Activated naive CD4-positive, alpha-beta T cell treated with anti-CD3 and anti-CD28 coated beads, Interleukin-2, amount 50 U/mL, for 72 hours (primary cell): ENCODE measurements around the gene TREML4. TPM values are rescaled to one million over a fixed set of nuclear protein-coding genes. Genes with fewer than 3 reads are reported as not detected.

Experiments used
- ATAC-seq, 2 donors: fragments of 150-1000 bp; cut with Tn5 transposase; 2 replicates each; pipeline ENCODE4 v1.10.0; 2021; ENCODE audit warnings: mild to moderate bottlenecking in 2 of 2, moderate library complexity in 2 of 2
- DNase-seq, 2 donors: peaks; one replicate each; pipeline ENCODE4 v3.0.0; 2021 to 2022; ENCODE audit warnings: low spot score in 2 of 2
- H3K27ac Mint-ChIP-seq, 2 donors: one replicate each; pipeline ENCODE4 v1.8.0; 2022; ENCODE audit warnings: mild to moderate bottlenecking in 2 of 2, mixed read lengths in 2 of 2
- H3K36me3 Mint-ChIP-seq, 2 donors: one replicate each; pipeline ENCODE4 v1.8.0; 2022; ENCODE audit warnings: mixed read lengths in 2 of 2
- H3K9me3 Mint-ChIP-seq, 2 donors: one replicate each; pipeline ENCODE4 v1.8.0; 2022; ENCODE audit warnings: mixed read lengths in 2 of 2
- total RNA-seq, 2 donors: library from RNA; stranded (reverse); gene quantifications; one replicate each; pipeline ENCODE4 v1.2.3, GENCODE V29; 2022

TREML4 gene
- total RNA-seq, 2 donors from 2014 or later = not detected

- H3K36me3 Mint-ChIP-seq = peaks cover 0 to 8% of the 10 kb centered on the region in 2 donors
- DNase-seq (peak in 1 of 2 donors; percentile 57), ATAC-seq (peak; percentile 65 to 83)
- peaks cover 0 to 5% of the 10 kb centered on the region in 2 donors for H3K9me3 Mint-ChIP-seq
- H3K27ac Mint-ChIP-seq = peak overlapping the region; percentile 81 to 97
Measured at GRCh38 chr6:41199552-41200246, 28.4 kb upstream of the TREML4 start.

- Mint-ChIP-seq H3K9me3 (peaks cover 0 to 5% of the 10 kb centered on the region in 2 donors), H3K27ac (peak overlapping the region; percentile 81 to 97), H3K36me3 (peaks cover 0 to 8% of the 10 kb centered on the region in 2 donors)
- DNase-seq (peak in 1 of 2 donors; percentile 59), ATAC-seq (peak; percentile 49 to 52)
Measured at GRCh38 chr6:41200296-41200900, 27.8 kb upstream of the TREML4 start.

- peak within 1 kb of the TSS; percentile 81 to 97 for H3K27ac Mint-ChIP-seq
- peaks cover 0 to 8% of the 10 kb centered on the region in 2 donors for H3K36me3 Mint-ChIP-seq
- peak; percentile 2 to 49 for ATAC-seq
- H3K9me3 Mint-ChIP-seq = peaks cover 0 to 5% of the 10 kb centered on the region in 2 donors
- DNase-seq = peak in 1 of 2 donors; percentile 26
Measured at GRCh38 chr6:41200901-41201763, 27.0 kb upstream of the TREML4 start, which contains the start of gene TREML2. Gene TREML2 (minus strand): TSS chr6:41201149. CDS start chr6:41201008, 141 bp downstream.

- peaks cover 0 to 5% of the 10 kb centered on the region in 2 donors for H3K9me3 Mint-ChIP-seq
- DNase-seq (no peak), ATAC-seq (no peak)
- peak overlapping the region; percentile 80 to 81 for H3K27ac Mint-ChIP-seq
- H3K36me3 Mint-ChIP-seq = peaks cover 0 to 8% of the 10 kb centered on the region in 2 donors
Measured at GRCh38 chr6:41201764-41202173, 26.4 kb upstream of the TREML4 start.

GRCh38 chr6:41204156-41204555, 24.0 kb upstream of the TREML4 start:
- H3K36me3 Mint-ChIP-seq = peaks cover 0 to 8% of the 10 kb centered on the region in 2 donors
- DNase-seq (no peak), ATAC-seq (no peak)
- peaks cover 0 to 17% of the 10 kb centered on the region in 2 donors for H3K9me3 Mint-ChIP-seq
- H3K27ac Mint-ChIP-seq = no peak overlapping the region

GRCh38 chr6:41208439-41209106, 19.6 kb upstream of the TREML4 start:
- no peak overlapping the region for H3K27ac Mint-ChIP-seq

GRCh38 chr6:41209547-41210320, 18.4 kb upstream of the TREML4 start:
- H3K9me3 Mint-ChIP-seq = peaks cover 8 to 22% of the 10 kb centered on the region in 2 donors
- H3K27ac Mint-ChIP-seq = peak overlapping the region in 1 of 2 donors; percentile 51
- ATAC-seq = no peak
- peaks cover 7 to 18% of the 10 kb centered on the region in 2 donors for H3K36me3 Mint-ChIP-seq
- DNase-seq = no peak

More at GRCh38 chr6:41208439-41209106, 19.6 kb upstream of the TREML4 start:
- DNase-seq (no peak), ATAC-seq (peak in 1 of 2 donors; percentile 70)
- Mint-ChIP-seq H3K9me3 (peaks cover 0 to 12% of the 10 kb centered on the region in 2 donors), H3K36me3 (peaks cover 0 to 8% of the 10 kb centered on the region in 2 donors)

- ATAC-seq (peak in 1 of 2 donors; percentile 29), DNase-seq (no peak)
- no peak overlapping the region for H3K27ac Mint-ChIP-seq
- H3K36me3 Mint-ChIP-seq = peaks cover 10 to 12% of the 10 kb centered on the region in 2 donors
- H3K9me3 Mint-ChIP-seq = peaks cover 14% of the 10 kb centered on the region in 2 donors
Measured at GRCh38 chr6:41214559-41215238, 13.4 kb upstream of the TREML4 start.

GRCh38 chr6:41215777-41216176, 12.4 kb upstream of the TREML4 start:
- H3K27ac Mint-ChIP-seq = no peak overlapping the region
- no peak for DNase-seq
- no peak for ATAC-seq
- H3K36me3 Mint-ChIP-seq = peaks cover 10 to 12% of the 10 kb centered on the region in 2 donors
- H3K9me3 Mint-ChIP-seq = peaks cover 14 to 19% of the 10 kb centered on the region in 2 donors

GRCh38 chr6:41216616-41217015, 11.5 kb upstream of the TREML4 start:
- Mint-ChIP-seq H3K27ac (peak overlapping the region in 1 of 2 donors; percentile 42), H3K9me3 (peaks cover 14 to 19% of the 10 kb centered on the region in 2 donors), H3K36me3 (peaks cover 10 to 12% of the 10 kb centered on the region in 2 donors)
- DNase-seq (no peak), ATAC-seq (no peak)

GRCh38 chr6:41222045-41222444, 6.1 kb upstream of the TREML4 start:
- no peak for ATAC-seq
- no peak for DNase-seq
- H3K27ac Mint-ChIP-seq = peak overlapping the region; percentile 30 to 32

GRCh38 chr6:41222513-41222912, 5.6 kb upstream of the TREML4 start:
- DNase-seq = no peak
- Mint-ChIP-seq H3K9me3 (peaks cover 0 to 4% of the 10 kb centered on the region in 2 donors), H3K27ac (peak overlapping the region in 1 of 2 donors; percentile 30), H3K36me3 (no peaks in the 10 kb centered on the region)
- no peak for ATAC-seq

More at GRCh38 chr6:41222045-41222444, 6.1 kb upstream of the TREML4 start:
- H3K9me3 Mint-ChIP-seq = peaks cover 0 to 4% of the 10 kb centered on the region in 2 donors
- no peaks in the 10 kb centered on the region for H3K36me3 Mint-ChIP-seq

- no peak for DNase-seq
- Mint-ChIP-seq H3K36me3 (no peaks in the 10 kb centered on the region), H3K27ac (no peak overlapping the region), H3K9me3 (peaks cover 0 to 4% of the 10 kb centered on the region in 2 donors)
- no peak for ATAC-seq
Measured at GRCh38 chr6:41224800-41225199, 3.3 kb upstream of the TREML4 start.

GRCh38 chr6:41226752-41227151, 1.4 kb upstream of the TREML4 start:
- no peak for DNase-seq
- Mint-ChIP-seq H3K27ac (no peak overlapping the region), H3K9me3 (no peaks in the 10 kb centered on the region), H3K36me3 (no peaks in the 10 kb centered on the region)
- ATAC-seq = no peak

- H3K27ac Mint-ChIP-seq = peak overlapping the region in 1 of 2 donors; percentile 14
- DNase-seq (no peak), ATAC-seq (no peak)
- H3K36me3 Mint-ChIP-seq = no peaks in the 10 kb centered on the region
- no peaks in the 10 kb centered on the region for H3K9me3 Mint-ChIP-seq
Measured at GRCh38 chr6:41228616-41229015, 467 bp downstream of the TREML4 start.
